Umbilical cord (tissue), 2 donors: ENCODE data around the gene DPP6. TPM values are rescaled to one million over a fixed set of nuclear protein-coding genes. Genes with fewer than 3 reads are reported as not detected.
A peak's percentile ranks its signal among the peaks of the same experiment; 100 is the strongest.

Source experiments
- DNase-seq: peaks from one replicate; pipeline ENCODE4 v3.0.0-alpha.2; 2015; ENCODE audit warnings: low spot score
- total RNA-seq: library from RNA; depleted of rRNA; stranded (reverse); fragments of >200 nt; gene quantifications from one replicate; pipeline ENCODE4 v1.2.3, GENCODE V29; 2014; ENCODE audit warnings: low replicate concordance; ENCODE audit not compliant: insufficient read depth

The DPP6 gene
- total RNA-seq, 1 donor from 2014 or later: 1.2 TPM

DNA sequence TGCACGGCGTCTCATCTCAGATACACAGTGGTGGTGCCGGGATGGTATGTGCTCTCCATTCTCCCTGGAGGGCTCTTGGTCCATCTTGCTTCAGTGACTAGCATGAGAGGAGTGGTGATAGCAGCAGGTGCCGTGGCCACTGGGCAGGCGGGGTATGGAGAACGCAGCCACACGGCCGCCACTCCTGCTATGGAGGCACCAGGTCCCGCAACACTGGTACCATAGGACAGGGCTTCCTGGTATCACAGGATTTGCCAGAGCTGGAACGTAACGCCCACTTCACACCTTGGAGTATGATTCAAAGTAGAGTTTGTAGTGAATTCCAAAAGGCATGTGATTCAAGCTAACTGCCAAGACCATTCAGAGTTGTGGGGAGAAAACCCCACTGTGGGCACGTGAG is 284.1 kb downstream of the DPP6 start:
- no peak for DNase-seq

DNA sequence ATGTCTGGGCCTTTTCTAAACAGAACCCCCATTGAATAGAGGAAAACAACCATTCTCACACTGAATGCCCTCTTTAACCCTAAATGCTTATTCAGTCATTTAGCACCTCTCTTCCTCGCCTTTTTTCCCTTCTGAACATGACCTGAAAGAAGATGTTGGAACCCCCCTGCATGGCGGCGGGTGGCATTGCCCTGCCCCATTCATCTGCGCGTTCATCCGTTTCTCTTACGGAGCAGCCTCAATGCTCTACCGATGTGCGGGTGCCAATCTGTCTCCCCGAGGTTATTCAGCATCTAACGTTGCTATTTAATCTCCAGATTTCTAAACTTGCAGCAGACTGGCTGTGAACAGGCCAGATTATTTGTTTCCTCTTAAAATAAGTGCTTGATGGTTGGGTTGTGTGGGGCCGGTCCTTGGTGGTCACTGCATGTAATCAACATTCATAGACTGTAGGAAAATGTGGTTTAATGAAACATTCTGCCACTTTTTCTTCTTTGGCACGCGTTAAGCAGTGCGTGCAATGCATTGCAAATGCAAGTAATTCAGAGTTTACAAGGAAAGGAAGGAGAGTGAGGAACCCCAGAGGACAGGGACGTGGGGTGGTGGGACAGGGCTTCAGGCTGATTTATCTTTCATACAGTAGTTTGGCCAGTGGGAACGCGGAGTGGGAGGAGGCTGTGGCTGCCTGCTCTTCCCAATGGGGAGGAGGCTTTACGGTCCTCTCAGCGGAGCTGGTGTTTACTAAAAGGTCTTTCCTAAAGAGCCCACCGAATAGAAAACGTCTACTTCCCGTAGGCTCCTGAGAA is 286.7 kb downstream of the DPP6 start:
- no peak for DNase-seq

DNA sequence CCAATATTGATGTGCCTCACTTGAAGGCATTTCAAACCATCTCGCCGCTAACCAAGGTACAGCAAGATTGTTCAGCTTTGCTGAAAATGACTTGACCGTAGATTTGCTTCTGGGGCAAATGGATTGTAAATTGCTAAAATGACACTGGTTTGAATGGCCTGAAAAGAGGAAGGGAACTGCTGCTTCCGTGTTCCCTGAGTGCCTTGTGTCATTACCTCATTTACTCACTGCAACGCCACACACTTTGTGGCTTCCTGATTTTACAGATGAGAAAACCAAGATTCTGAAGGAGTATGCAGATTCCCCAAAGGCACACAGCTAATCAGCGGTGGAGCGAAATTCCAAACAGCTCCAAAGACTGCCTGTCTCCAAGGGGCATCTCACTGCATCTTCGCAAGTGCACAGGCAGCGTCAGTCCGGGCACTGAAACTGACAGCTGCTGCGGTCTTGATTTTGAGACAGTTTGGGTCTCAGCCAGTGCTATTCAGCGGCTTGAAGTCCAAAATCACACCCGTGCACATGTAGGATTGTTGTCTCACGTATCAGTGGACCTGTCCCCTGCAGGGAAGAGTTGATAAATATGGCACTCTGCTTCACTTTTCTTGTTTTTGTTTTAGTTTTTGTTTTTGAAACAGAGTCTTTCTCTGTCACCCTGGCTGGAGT is 290.9 kb downstream of the DPP6 start:
- DNase-seq: no peak

DNA sequence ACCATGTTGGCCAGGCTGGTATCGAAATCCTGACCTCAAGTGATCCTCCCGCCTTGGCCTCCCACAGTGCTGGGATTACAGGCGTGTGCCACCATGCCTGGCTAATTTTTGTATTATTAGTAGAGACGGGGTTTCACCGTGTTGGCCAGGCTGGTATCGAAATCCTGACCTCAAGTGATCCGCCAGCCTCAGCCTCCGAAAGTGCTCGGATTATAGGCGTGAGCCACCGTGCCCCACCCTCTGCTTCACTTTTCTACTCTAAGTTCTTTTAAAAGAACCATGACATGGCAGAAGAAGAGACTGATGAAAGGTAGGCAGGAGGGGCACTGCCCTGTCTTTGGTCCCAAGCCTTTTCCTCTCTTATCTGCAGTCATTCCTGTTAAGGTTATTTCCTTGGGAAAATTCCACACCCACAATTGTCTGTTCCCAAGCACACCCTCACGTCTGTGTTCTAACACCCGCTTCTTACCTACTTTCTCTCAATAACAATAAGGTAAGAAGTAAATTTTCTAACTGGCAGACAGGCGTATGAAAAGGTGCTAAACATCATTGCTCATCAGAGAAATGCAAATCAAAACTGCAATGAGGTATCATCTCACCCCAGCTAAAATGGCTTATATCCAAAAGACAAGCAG is 291.7 kb downstream of the DPP6 start:
- no peak for DNase-seq

DNA sequence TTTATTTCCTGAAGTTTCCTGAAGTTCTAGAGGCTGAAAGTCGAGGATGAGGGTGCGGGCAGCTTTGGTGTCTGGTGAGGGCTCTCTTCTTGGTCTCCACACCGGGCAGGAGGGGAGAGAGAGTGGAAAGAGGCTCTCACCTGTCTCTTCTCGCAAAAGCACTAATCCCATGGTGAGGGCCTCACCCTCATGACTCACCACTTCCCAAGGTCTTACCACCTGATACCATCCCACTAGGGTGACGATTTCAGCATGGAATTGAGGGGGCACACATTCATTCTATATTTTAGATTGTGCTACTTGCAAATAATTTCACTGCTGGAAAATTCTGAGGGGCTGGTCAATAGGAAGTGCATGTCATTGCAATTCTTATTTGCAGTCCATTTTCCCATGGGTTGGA is 292.9 kb downstream of the DPP6 start:
- DNase-seq: no peak

DNA sequence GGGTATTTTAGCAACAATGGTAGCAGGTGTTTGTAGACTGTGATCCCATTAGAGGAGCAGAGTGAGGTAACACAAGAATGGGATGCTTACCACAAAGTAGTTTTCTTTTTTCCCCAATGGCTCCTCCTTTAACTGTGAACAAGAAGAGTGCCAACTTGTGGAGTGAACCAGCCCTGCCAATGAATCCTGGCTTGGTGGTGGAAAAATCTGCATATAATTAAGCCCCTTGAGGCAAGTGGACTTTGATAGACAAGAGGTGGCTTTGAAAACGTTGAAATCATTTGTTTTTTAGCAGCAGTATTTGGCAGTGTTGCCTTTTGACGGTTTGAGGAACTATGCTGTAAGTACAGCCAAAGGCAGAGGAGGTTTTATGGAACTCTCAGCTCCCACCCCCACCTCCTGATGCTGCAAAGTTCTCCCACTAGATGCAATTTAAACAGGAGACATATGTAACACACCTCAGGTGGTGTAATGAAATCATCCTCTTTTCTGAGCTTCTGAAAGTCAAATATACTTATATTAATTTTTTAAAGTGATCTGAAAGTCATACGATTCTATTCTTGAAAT is 295.6 kb downstream of the DPP6 start:
- no peak for DNase-seq

GRCh38 chr7:154350892-154351291 is 298.7 kb downstream of the DPP6 start:
- DNase-seq: no peak

DNA sequence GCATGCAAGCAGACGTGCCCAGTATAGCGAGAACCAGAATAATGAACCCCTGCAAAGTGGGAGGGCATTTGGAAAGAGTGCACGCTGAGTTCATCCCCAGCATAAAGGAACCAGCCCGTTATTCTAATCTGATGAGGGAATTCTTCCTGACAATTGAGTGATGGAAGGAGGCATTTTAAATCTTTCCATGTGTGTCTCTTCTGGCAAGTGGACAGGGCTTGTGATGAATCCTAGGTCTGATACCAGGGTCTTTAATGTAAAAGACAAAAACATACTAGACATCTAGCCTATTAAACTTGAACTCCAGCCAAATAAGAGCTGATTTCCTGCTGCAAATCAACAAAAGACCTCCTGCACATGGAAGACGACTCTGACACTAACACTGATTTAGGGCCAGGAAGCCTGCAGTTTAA is 301.2 kb downstream of the DPP6 start:
- DNase-seq: no peak

- DNase-seq: no peak
Observed at GRCh38 chr7:154364170-154364569, 312.0 kb downstream of the DPP6 start.

DNA sequence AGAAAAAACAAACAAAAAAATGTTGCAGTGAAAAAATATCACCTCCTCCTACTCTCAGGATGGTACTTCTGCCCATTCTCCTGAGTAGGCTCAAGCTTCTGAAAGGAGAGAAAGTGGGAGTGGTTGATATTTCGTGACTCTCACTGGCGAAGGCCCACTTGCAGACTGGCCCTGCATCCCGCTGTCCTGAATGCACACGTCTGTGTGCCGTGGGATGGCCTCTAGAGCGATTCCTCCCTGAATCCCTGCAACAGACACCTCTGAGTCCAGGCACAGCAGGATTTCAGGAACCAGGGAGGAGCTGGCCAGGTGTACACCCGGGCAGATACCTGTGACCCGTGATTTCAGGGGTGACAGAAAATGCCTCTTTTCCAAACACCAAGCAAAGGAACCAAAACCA is 319.2 kb downstream of the DPP6 start:
- DNase-seq: no peak

DNA sequence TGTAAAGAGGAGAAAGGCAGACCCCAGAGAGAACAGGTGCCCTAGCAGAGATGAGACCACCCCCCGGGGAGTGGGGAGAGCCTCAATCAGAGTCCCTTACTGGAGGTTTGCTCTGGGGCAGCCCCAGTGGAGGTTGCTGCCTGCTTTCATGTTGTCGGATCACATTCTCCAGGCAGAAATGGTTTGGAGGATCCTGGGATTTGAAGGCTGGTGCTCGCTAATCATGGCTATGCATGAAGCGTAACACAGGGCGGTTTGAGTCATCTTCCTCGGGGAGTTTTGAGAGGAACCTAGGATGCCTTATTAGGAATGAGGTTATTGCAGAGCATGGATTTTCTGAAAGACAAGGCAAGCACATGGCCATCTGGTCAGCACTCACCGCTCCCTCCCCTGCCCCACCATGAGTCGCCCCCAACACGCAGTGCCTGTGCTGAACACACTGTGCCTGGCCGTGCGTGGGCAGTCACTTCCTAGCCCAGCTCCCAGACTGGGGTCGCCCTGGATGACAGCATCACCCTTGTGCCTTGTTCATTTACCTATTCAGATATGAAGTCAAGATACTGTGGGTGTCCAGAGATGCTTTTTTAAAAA is 319.9 kb downstream of the DPP6 start:
- peak; percentile 1 for DNase-seq

DNA sequence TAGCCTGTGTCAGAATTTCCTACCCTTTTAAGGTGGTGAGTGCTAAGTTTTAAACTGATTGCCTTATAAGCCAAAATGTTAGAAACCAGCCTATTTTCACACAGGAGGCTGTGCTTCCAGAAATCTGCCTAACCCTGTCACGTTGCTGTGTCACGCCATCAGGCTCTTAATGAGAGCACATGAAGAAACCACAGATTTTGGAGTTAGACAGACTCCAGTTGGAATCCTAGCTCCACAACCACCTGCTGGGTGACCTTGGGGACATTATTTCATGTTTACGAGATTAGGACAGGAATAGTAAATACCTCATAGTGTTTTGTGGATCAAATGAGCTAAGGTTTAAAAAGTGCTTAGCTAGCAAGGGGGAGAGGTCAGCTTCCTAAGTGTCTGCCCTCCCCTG is 321.8 kb downstream of the DPP6 start:
- DNase-seq: no peak

DNA sequence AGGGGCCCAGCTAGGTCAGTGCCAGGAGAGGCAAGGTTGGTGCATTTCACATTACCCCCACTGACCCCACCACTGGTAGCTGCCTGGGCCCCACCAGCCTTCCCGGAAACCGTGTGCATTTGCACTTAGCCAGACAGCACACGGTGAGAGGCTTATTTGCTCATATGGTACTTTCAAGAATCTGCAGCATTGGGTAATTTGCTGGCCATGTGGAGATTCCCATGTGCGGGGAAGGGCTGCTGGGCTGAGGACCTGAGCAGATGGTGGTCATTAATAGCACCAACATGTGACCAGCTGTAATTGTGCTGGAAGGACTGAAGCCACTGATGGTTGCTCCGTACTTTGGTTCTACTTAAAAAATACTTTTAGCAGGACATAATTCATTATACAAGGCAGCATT is 323.8 kb downstream of the DPP6 start:
- DNase-seq: no peak

DNA sequence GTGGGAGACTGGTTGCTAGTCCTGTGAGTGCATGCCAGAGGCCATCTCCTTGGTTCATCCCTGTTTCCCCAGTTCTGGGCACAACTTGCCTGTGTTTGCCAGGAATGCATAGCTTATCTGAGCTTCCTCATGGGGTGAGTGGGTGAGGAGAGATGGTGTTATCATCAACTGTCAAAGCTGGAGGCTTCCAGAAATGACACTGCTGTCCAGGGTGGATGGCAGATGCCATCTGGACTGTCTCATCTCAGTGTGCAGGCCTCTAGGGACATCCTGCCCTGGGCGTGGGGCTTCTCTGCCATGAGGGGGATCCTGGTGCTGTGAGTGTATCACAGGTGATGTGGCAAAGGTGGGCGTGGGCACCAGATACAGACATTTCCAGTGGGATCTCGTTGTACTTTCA is 328.6 kb downstream of the DPP6 start:
- DNase-seq: no peak

- DNase-seq: no peak
Observed at GRCh38 chr7:154383045-154383444, 330.8 kb downstream of the DPP6 start.

DNA sequence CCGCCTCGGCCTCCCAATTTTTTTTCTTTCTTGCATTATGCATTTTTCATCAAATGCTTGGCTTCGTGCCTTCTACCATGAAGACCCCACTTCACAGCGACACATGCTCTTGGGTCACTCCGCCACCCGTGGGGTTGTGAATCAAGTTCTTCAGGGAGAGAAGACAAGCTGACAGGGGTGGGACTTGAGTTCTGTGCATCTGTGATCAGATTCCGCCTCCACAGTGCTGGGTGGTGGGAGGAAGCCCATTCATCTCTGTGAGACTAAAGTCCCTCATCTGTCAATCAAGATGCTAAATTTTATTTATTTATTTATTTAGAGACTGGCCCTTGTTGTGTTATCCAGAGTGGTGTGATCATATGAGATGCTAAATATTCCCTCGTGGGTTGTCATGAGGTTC is 333.0 kb downstream of the DPP6 start:
- DNase-seq: no peak

- DNase-seq: no peak
Observed at GRCh38 chr7:154387252-154387651, 335.1 kb downstream of the DPP6 start.

DNA sequence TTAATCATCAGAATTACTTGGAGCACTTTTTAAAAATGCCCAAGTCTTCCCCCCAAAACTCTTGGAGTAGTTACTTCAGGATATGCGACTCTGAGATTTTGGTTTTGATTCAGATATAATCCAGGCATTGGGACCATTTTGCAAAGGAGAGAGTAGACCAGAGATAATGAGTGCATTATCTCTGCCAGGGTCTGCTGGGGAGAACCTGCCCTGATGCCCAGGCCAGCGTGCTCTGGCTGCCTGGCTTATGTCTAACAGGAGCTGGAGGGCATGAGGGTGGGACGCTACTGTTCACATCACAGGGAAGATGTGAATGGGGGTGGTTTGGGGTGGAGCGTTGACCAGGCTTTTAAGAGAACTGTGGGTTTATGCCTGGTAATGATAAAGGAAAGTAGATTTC is 336.2 kb downstream of the DPP6 start:
- no peak for DNase-seq

DNA sequence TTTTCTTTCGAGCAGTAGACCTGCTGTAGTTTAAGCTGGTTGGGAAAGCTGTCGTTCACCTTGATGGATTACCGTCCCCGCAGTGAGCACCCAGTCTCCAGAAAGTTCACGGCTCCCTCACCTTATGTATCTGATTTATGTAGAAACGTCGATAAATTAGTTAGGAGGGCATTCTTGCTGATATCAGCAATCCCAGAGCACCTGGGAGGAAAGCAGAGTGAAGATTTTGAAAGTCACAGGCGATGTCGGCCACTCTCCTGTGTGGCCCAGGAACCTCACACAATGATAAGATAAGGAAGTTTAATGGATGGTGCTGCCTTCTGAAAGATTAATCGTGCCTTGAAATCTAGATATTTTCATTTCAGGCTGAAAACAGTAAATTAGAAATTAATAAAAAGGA is 336.8 kb downstream of the DPP6 start:
- no peak for DNase-seq

DNA sequence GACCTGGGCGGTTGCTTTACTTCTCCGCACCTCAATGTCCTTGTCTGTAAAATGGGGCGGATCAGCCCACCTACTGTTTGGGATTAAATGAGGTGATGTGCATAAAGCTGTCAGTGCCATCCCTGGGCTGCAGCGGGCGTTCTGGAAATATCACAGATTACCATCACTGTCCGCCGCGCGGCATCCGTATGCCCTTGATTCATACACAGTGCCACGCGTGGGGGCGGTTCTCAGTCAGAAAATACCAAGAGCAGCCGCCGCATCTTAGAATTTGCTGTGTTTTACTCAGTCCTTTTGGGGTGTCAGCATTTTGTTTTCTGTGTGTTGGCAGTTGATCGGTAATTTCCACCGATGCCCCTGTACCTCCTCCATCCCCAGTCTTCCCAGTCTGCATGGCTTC is 338.8 kb downstream of the DPP6 start:
- DNase-seq: no peak

GRCh38 chr7:154394804-154395203 is 342.6 kb downstream of the DPP6 start:
- no peak for DNase-seq

GRCh38 chr7:154406312-154406711 is 354.1 kb downstream of the DPP6 start:
- no peak for DNase-seq
